Colonic mucosa (tissue), 4 donors: Measurements from ENCODE around the gene EFNA4. TPM values are rescaled to one million over a fixed set of nuclear protein-coding genes. Genes with fewer than 3 reads are reported as not detected.

Experiments used
- DNase-seq: peaks from one replicate; pipeline ENCODE4 v3.0.0-alpha.2; 2020
- H3K27ac ChIP-seq: fragments of 200-600 bp; one replicate; pipeline ENCODE4 v1.8.0; 2021
- H3K27me3 ChIP-seq: fragments of 200-600 bp; one replicate; pipeline ENCODE4 v1.8.0; 2021
- H3K36me3 ChIP-seq: fragments of 200-600 bp; one replicate; pipeline ENCODE4 v1.8.0; 2021
- H3K4me1 ChIP-seq: fragments of 200-600 bp; one replicate; pipeline ENCODE4 v1.8.0; 2021; ENCODE audit warnings: mild to moderate bottlenecking
- H3K4me3 ChIP-seq: fragments of 200-600 bp; one replicate; pipeline ENCODE4 v1.8.0; 2021
- H3K9ac ChIP-seq, 2 donors: one replicate each; pipeline ENCODE4 v1.7.0; 2013; ENCODE audit warnings: control low read depth in 2 of 2, low read depth in 2 of 2, low read length in 2 of 2
- H3K9me3 ChIP-seq: fragments of 200-600 bp; one replicate; pipeline ENCODE4 v1.8.0; 2021
- intact Hi-C: fragments of 100-400 bp; cut with DNase I; formaldehyde crosslinking; loops from one replicate; pipeline ENCODE4 v1.14.1; 2022
- total RNA-seq, 2 donors: library from RNA; stranded (reverse); fragmentation: NEBNext Ultra II Directional in 1 of 2; extraction: Animal tissue kit (Norgen Biotek cat#: 25700) in 1 of 2; gene quantifications; one replicate each; pipeline ENCODE4 v1.2.1, GENCODE V29; 2021
- TF ChIP-seq, protein P1 (sequence below): fragments of 200-600 bp; IDR thresholded peaks from one replicate; pipeline ENCODE4 v1.8.0; 2022; ENCODE audit warnings: antibody characterized with exemption, mild to moderate bottlenecking
- donor health status: healthy.
- donor health status: DM: no; HTN: no; CAD: no.
- donor health status: DM: no; HTN: no; CAD: no.

EFNA4 gene
- total RNA-seq, 2 donors from 2014 or later: 26.1 to 27.2 TPM

DNA sequence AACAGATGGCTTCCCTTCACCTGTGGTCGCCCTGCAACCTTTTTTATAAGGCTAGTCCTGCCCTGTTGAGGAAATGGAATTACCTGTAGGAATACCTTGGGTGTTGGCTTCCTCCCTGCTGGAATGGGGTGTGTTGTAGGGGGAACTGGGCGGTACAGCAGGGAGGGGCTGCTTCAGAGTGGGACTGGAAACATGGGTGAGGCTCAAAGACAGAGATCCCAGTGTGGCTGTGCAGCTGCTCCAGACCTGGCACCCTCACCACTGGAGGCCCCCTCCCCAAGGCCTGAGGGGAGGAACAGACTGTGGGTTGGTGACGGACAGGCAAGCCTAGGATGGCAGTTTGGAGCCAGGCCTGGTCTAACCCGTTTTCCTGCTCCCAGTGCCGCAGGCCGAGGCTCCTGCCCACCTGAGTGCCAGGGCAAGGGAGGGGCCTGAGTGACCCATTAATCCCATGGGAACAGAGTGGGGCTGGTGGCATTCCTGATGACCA, 19.6 kb downstream of the EFNA4 start:
- Histone ChIP-seq H3K27me3 (peaks cover 23% of the 10 kb centered on the region), H3K36me3 (no peaks in the 10 kb centered on the region), H3K9ac (peak overlapping the region; percentile 64 to 86)

DNA sequence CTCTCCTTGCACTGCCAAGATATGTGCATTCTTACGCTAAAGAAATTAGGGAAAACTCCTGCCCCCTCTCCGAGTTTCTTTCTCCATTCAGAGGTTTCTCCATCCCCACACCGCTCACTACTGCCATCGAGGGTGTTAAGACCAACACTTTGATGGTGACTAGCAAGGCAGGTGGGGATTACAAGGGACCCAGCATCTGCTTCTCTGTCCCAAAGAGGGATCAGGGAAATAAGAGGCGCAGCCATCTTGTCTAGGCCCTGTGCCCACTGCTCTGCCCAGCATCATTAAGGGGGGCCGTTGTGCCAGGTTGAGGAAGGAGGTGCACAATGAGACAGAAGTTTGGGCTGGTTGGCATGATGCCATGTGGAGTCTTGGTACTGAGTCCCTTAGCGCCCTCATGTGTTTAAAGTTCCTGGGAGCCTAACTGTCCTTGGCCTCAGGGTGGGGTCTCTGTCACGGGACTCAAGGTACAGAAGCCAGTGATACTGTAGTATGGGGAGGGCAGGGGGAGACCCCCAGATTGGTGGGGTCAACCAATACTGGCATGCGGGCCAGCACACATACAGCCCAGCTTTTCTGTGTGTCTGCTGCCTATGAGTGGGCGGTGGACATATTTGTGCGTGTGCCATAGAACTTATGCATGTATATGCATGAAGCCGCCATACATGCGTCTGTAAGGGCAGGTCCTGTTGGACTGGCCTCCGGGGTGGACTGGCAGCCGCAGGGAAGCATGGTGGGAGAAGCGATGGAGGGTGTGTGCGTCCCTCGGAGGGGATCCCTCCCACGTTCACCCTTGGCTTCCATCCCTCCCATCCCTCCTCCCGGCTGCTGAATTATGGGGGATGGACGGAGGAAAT, 20.6 kb downstream of the EFNA4 start:
- intact Hi-C loops: loop anchor here (1.0 kb wide), 1 partner anchor 21 kb away; the partner anchor contains the start of gene EFNA4
- H3K9ac ChIP-seq: peak overlapping the region; percentile 51 to 86
- peaks cover 44% of the 10 kb centered on the region for H3K4me1 ChIP-seq

More for the DNA sequence above, 19.6 kb downstream of the EFNA4 start:
- Histone ChIP-seq H3K4me3 (peak overlapping the region; percentile 48), H3K27ac (peak overlapping the region; percentile 95), H3K4me1 (peaks cover 48% of the 10 kb centered on the region), H3K9me3 (no peaks in the 10 kb centered on the region)
- DNase-seq: peak; percentile 87
- TF ChIP-seq, protein P1, sequence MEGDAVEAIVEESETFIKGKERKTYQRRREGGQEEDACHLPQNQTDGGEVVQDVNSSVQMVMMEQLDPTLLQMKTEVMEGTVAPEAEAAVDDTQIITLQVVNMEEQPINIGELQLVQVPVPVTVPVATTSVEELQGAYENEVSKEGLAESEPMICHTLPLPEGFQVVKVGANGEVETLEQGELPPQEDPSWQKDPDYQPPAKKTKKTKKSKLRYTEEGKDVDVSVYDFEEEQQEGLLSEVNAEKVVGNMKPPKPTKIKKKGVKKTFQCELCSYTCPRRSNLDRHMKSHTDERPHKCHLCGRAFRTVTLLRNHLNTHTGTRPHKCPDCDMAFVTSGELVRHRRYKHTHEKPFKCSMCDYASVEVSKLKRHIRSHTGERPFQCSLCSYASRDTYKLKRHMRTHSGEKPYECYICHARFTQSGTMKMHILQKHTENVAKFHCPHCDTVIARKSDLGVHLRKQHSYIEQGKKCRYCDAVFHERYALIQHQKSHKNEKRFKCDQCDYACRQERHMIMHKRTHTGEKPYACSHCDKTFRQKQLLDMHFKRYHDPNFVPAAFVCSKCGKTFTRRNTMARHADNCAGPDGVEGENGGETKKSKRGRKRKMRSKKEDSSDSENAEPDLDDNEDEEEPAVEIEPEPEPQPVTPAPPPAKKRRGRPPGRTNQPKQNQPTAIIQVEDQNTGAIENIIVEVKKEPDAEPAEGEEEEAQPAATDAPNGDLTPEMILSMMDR: no peak
- intact Hi-C loops: no loop called here

DNA sequence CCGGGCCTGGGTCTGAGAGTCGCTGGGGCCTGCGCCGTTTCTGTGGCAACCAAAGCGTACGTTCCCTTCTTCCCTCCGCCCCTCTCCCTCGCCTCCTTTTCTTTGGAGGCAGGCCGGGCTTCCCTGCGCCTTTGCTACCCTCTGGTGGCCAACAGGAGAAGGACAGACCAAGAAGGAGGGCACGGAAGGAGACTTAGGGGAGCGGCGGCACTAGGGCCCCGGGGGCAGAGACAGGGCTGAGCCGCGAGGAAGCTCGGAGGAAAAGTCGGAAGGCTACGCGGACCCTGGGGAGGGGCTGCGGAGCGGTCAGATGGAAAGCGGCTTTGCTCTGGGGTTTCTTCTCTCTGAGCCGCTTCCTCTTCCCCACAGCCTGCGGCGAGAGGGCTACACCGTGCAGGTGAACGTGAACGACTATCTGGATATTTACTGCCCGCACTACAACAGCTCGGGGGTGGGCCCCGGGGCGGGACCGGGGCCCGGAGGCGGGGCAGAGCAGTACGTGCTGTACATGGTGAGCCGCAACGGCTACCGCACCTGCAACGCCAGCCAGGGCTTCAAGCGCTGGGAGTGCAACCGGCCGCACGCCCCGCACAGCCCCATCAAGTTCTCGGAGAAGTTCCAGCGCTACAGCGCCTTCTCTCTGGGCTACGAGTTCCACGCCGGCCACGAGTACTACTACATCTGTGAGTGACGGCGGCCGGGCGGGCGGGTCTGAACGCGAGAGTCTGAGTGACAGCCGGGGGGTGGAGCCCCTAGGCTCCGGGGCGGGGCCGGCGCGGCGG, 21.4 kb downstream of the EFNA4 start:
- intact Hi-C loops: loop anchor here (1.0 kb wide), 1 partner anchor 22 kb away; the partner anchor contains the start of gene EFNA4
- Histone ChIP-seq H3K36me3 (no peaks in the 10 kb centered on the region), H3K9me3 (no peaks in the 10 kb centered on the region), H3K9ac (peak overlapping the region; percentile 83 to 86), H3K27me3 (peaks cover 23% of the 10 kb centered on the region), H3K4me1 (peaks cover 40% of the 10 kb centered on the region), H3K27ac (peak overlapping the region; percentile 95), H3K4me3 (peak overlapping the region; percentile 56)
- DNase-seq: peak; percentile 96
- TF ChIP-seq, protein P1: peak; percentile 81

More for the DNA sequence above, 20.6 kb downstream of the EFNA4 start:
- H3K9me3 ChIP-seq: no peaks in the 10 kb centered on the region
- H3K36me3 ChIP-seq: no peaks in the 10 kb centered on the region
- TF ChIP-seq, protein P1: no peak
- H3K4me3 ChIP-seq: peak overlapping the region; percentile 56
- H3K27me3 ChIP-seq: peaks cover 23% of the 10 kb centered on the region
- peak; percentile 89 for DNase-seq
- H3K27ac ChIP-seq: peak overlapping the region; percentile 95

DNA sequence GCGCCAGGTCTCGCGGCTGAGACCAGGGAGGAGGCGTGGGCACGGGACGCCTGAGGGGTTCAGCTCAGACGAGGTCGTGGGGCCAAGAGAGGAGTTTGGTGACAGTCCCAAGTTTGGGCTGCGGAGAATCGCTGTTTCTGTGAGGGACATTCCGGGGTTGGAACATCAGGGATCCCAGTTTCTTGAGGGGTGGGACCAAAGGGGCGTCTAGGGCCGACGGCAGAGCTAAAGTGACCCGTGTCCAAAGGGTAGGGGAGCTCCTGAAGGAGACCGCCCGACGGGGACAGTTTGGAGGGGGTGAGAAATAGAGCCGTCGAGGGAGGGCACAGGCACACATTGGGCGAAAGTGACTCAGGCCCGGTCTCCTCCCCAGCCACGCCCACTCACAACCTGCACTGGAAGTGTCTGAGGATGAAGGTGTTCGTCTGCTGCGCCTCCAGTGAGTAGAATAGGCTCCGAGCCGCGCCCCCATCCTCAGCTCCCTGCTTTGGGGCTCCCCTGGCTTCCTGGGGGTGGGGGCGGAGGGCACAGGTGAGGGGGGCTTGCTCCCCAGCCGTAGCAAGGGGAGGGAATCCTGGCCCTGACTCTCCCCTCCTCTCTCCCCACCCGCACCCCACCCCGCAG, 22.1 kb downstream of the EFNA4 start:
- peak; percentile 88 for DNase-seq
- TF ChIP-seq, protein P1: no peak
- no peaks in the 10 kb centered on the region for H3K9me3 ChIP-seq
- H3K9ac ChIP-seq: peak overlapping the region; percentile 83 to 86
- intact Hi-C loops: no loop called here
- peak overlapping the region; percentile 95 for H3K27ac ChIP-seq
- peaks cover 17% of the 10 kb centered on the region for H3K27me3 ChIP-seq
- peaks cover 33% of the 10 kb centered on the region for H3K4me1 ChIP-seq
- no peaks in the 10 kb centered on the region for H3K36me3 ChIP-seq
- peak overlapping the region; percentile 56 for H3K4me3 ChIP-seq
